Nephron progenitor cell (in vitro differentiated cells): ENCODE measurements around the gene GPR26.

Experiments used
- DNase-seq: peaks from one replicate; pipeline ENCODE4 v3.0.0; 2021
- H3K27ac Mint-ChIP-seq: 2 replicates; pipeline ENCODE4 v1.8.0; 2021; ENCODE audit warnings: mild to moderate bottlenecking, moderate library complexity, mixed read lengths
- H3K27me3 Mint-ChIP-seq: 2 replicates; pipeline ENCODE4 v1.8.0; 2021; ENCODE audit warnings: mild to moderate bottlenecking, low read depth, mixed read lengths; ENCODE audit not compliant: poor library complexity
- H3K36me3 Mint-ChIP-seq: 2 replicates; pipeline ENCODE4 v1.8.0; 2021; ENCODE audit warnings: low read depth, mixed read lengths
- H3K4me1 Mint-ChIP-seq: 2 replicates; pipeline ENCODE4 v1.8.0; 2021; ENCODE audit warnings: mixed read lengths
- H3K4me3 Mint-ChIP-seq: 2 replicates; pipeline ENCODE4 v1.8.0; 2021; ENCODE audit warnings: mild to moderate bottlenecking, moderate library complexity, mixed read lengths
- H3K9me3 Mint-ChIP-seq: 2 replicates; pipeline ENCODE4 v1.8.0; 2021; ENCODE audit warnings: mild to moderate bottlenecking, moderate library complexity, mixed read lengths
- CTCF ChIP-seq: fragments of 200-600 bp; sonication (generic); IDR thresholded peaks from 2 replicates; pipeline ENCODE4 v1.5.0; 2021; ENCODE audit warnings: antibody characterized with exemption

GPR26 gene

GRCh38 chr10:123703195-123703790 lies 37.1 kb downstream of the GPR26 start:
- no peak for DNase-seq
- no peaks in the 10 kb centered on the region for H3K9me3 Mint-ChIP-seq
- H3K27me3 Mint-ChIP-seq, result peaks cover 13% of the 10 kb centered on the region
- TF ChIP-seq CTCF, result no peak
- no peak overlapping the region for H3K27ac Mint-ChIP-seq
- peaks cover 17% of the 10 kb centered on the region for H3K4me1 Mint-ChIP-seq
- no peaks in the 10 kb centered on the region for H3K36me3 Mint-ChIP-seq
- no peak overlapping the region for H3K4me3 Mint-ChIP-seq

- H3K4me3 Mint-ChIP-seq, result no peak overlapping the region
Observed at GRCh38 chr10:123704076-123704475, 37.9 kb downstream of the GPR26 start.

GRCh38 chr10:123704812-123705211 lies 38.7 kb downstream of the GPR26 start:
- H3K27ac Mint-ChIP-seq, result no peak overlapping the region
- no peaks in the 10 kb centered on the region for H3K36me3 Mint-ChIP-seq
- no peak for TF ChIP-seq CTCF
- H3K4me1 Mint-ChIP-seq, result peaks cover 17% of the 10 kb centered on the region
- peaks cover 10% of the 10 kb centered on the region for H3K27me3 Mint-ChIP-seq
- H3K4me3 Mint-ChIP-seq, result no peak overlapping the region
- H3K9me3 Mint-ChIP-seq, result no peaks in the 10 kb centered on the region
- no peak for DNase-seq

More at GRCh38 chr10:123704076-123704475, 37.9 kb downstream of the GPR26 start:
- no peak for DNase-seq
- H3K9me3 Mint-ChIP-seq, result no peaks in the 10 kb centered on the region
- no peaks in the 10 kb centered on the region for H3K36me3 Mint-ChIP-seq
- TF ChIP-seq CTCF, result no peak
- peaks cover 17% of the 10 kb centered on the region for H3K4me1 Mint-ChIP-seq
- peak overlapping the region; percentile 50 for H3K27ac Mint-ChIP-seq
- H3K27me3 Mint-ChIP-seq, result peaks cover 10% of the 10 kb centered on the region

- Mint-ChIP-seq H3K27me3 (peaks cover 17% of the 10 kb centered on the region), H3K4me3 (no peak overlapping the region), H3K4me1 (peaks cover 17% of the 10 kb centered on the region), H3K27ac (no peak overlapping the region), H3K9me3 (no peaks in the 10 kb centered on the region), H3K36me3 (no peaks in the 10 kb centered on the region)
- no peak for DNase-seq
- no peak for TF ChIP-seq CTCF
Observed at GRCh38 chr10:123706236-123706635, 40.1 kb downstream of the GPR26 start.

GRCh38 chr10:123715546-123715945 lies 49.4 kb downstream of the GPR26 start:
- Mint-ChIP-seq H3K27me3 (peaks cover 26% of the 10 kb centered on the region), H3K27ac (no peak overlapping the region), H3K4me3 (no peak overlapping the region), H3K4me1 (no peaks in the 10 kb centered on the region), H3K9me3 (peaks cover 12% of the 10 kb centered on the region), H3K36me3 (no peaks in the 10 kb centered on the region)
- no peak for TF ChIP-seq CTCF
- no peak for DNase-seq

GRCh38 chr10:123717336-123717735 lies 51.2 kb downstream of the GPR26 start:
- no peaks in the 10 kb centered on the region for H3K36me3 Mint-ChIP-seq
- H3K4me1 Mint-ChIP-seq, result no peaks in the 10 kb centered on the region
- no peak for DNase-seq
- no peak overlapping the region for H3K27ac Mint-ChIP-seq
- TF ChIP-seq CTCF, result no peak
- H3K27me3 Mint-ChIP-seq, result peaks cover 23% of the 10 kb centered on the region
- peaks cover 12% of the 10 kb centered on the region for H3K9me3 Mint-ChIP-seq
- H3K4me3 Mint-ChIP-seq, result no peak overlapping the region
